ENCODE data around the gene SLC17A9.

- TF ChIP-seq, protein P1, sequence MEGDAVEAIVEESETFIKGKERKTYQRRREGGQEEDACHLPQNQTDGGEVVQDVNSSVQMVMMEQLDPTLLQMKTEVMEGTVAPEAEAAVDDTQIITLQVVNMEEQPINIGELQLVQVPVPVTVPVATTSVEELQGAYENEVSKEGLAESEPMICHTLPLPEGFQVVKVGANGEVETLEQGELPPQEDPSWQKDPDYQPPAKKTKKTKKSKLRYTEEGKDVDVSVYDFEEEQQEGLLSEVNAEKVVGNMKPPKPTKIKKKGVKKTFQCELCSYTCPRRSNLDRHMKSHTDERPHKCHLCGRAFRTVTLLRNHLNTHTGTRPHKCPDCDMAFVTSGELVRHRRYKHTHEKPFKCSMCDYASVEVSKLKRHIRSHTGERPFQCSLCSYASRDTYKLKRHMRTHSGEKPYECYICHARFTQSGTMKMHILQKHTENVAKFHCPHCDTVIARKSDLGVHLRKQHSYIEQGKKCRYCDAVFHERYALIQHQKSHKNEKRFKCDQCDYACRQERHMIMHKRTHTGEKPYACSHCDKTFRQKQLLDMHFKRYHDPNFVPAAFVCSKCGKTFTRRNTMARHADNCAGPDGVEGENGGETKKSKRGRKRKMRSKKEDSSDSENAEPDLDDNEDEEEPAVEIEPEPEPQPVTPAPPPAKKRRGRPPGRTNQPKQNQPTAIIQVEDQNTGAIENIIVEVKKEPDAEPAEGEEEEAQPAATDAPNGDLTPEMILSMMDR (IDR thresholded peaks at IDR 0.05), result peak; percentile 95
- no peak for TF ChIP-seq EZH2 (IDR thresholded peaks at IDR 0.05; ENCODE audit: borderline replicate concordance, insufficient read depth, low read depth, low read length, poor library complexity, severe bottlenecking)
Measured at GRCh38 chr20:63009045-63009961, 56.8 kb downstream of the SLC17A9 start.

Measured in B cell (primary cell).